WTC11 (cell line): ENCODE data around the gene CASKIN2. TPM values are rescaled to one million over a fixed set of nuclear protein-coding genes. Genes with fewer than 3 reads are reported as not detected.

ENCODE experiments used
- ATAC-seq: fragments of 200-7000 bp; cut with Tn5 transposase; 2 replicates; pipeline ENCODE4 v1.10.0; 2021; ENCODE audit warnings: mild to moderate bottlenecking, moderate library complexity
- CTCF ChIA-PET: fragments of 300-600 bp; sonication (Branson Sonifier 250); formaldehyde crosslinking; loops from one replicate; lab custom pipeline; 2021; ENCODE audit warnings: antibody characterized with exemption; lab: Charles Lee
- POLR2A ChIA-PET: fragments of 350-600 bp; sonication (Branson Sonifier 250); formaldehyde crosslinking; loops from one replicate; lab custom pipeline; 2021; ENCODE audit warnings: antibody characterized with exemption; lab: Charles Lee
- DNase-seq: peaks from one replicate; pipeline ENCODE4 v3.0.0; 2021; ENCODE audit warnings: low spot score
- H3K27ac Mint-ChIP-seq: 2 replicates; pipeline ENCODE4 v1.8.0; 2021; ENCODE audit warnings: mixed read lengths
- H3K27me3 Mint-ChIP-seq: 2 replicates; pipeline ENCODE4 v1.8.0; 2021; ENCODE audit warnings: low read depth, mild to moderate bottlenecking, moderate library complexity, mixed read lengths
- H3K36me3 Mint-ChIP-seq: 2 replicates; pipeline ENCODE4 v1.8.0; 2021; ENCODE audit warnings: mixed read lengths
- H3K4me1 Mint-ChIP-seq: 2 replicates; pipeline ENCODE4 v1.8.0; 2022; ENCODE audit warnings: mixed read lengths
- H3K4me3 Mint-ChIP-seq: 2 replicates; pipeline ENCODE4 v1.8.0; 2021; ENCODE audit warnings: mild to moderate bottlenecking, moderate library complexity, mixed read lengths
- H3K9me3 Mint-ChIP-seq: 2 replicates; pipeline ENCODE4 v1.8.0; 2021; ENCODE audit warnings: mixed read lengths
- FOXJ3 ChIP-seq: sonication (generic); formaldehyde crosslinking; IDR thresholded peaks from 2 replicates; pipeline ENCODE4 v1.9.0; 2021; ENCODE audit warnings: missing genetic modification reagents, mild to moderate bottlenecking, borderline replicate concordance
- GABPB1 ChIP-seq: sonication (generic); formaldehyde crosslinking; IDR thresholded peaks from 2 replicates; pipeline ENCODE4 v1.8.1; 2023; ENCODE audit warnings: mild to moderate bottlenecking, missing genetic modification reagents
- GTF2I ChIP-seq: fragments of 250-450 bp; sonication (Bioruptor Pico); conservative IDR thresholded peaks from 2 replicates; pipeline ENCODE4 v1.4.0; 2021; ENCODE audit warnings: mild to moderate bottlenecking
- JAZF1 ChIP-seq: fragments of 250-450 bp; sonication (Bioruptor Pico); IDR thresholded peaks from 2 replicates; pipeline ENCODE4 v1.9.0; 2021; ENCODE audit warnings: moderate library complexity, mild to moderate bottlenecking, inconsistent platforms
- JUN ChIP-seq: sonication (generic); formaldehyde crosslinking; IDR thresholded peaks from 2 replicates; pipeline ENCODE4 v1.8.0; 2023; ENCODE audit warnings: mild to moderate bottlenecking, missing genetic modification reagents
- KAT7 ChIP-seq: sonication (generic); formaldehyde crosslinking; IDR thresholded peaks from 2 replicates; pipeline ENCODE4 v1.8.1; 2023; ENCODE audit warnings: missing genetic modification reagents, mild to moderate bottlenecking, borderline replicate concordance
- MXD4 ChIP-seq: fragments of 250-450 bp; sonication (Bioruptor Pico); IDR thresholded peaks from 2 replicates; pipeline ENCODE4 v1.8.0; 2021; ENCODE audit warnings: mild to moderate bottlenecking, moderate library complexity, borderline replicate concordance
- NFYB ChIP-seq: sonication (generic); formaldehyde crosslinking; conservative IDR thresholded peaks from 2 replicates; pipeline ENCODE4 v1.8.0; 2022; ENCODE audit warnings: low read depth, missing genetic modification reagents
- NR1H2 ChIP-seq: sonication (generic); formaldehyde crosslinking; IDR thresholded peaks from 2 replicates; pipeline ENCODE4 v1.9.0; 2021; ENCODE audit warnings: mild to moderate bottlenecking, moderate library complexity, missing genetic modification reagents
- NR2C2 ChIP-seq: sonication (generic); formaldehyde crosslinking; IDR thresholded peaks from 2 replicates; pipeline ENCODE4 v1.8.0; 2022; ENCODE audit warnings: mild to moderate bottlenecking, missing genetic modification reagents
- NR3C1 ChIP-seq: sonication (generic); formaldehyde crosslinking; conservative IDR thresholded peaks from 2 replicates; pipeline ENCODE4 v1.8.1; 2023; ENCODE audit warnings: low read depth, mild to moderate bottlenecking, missing genetic modification reagents
- PRRX2 ChIP-seq: fragments of 250-450 bp; sonication (Bioruptor Pico); IDR thresholded peaks from 2 replicates; pipeline ENCODE4 v1.8.0; 2021; ENCODE audit warnings: mild to moderate bottlenecking
- RORB ChIP-seq: fragments of 250-450 bp; sonication (Bioruptor Pico); IDR thresholded peaks from 2 replicates; pipeline ENCODE4 v1.9.0; 2021; ENCODE audit warnings: mild to moderate bottlenecking
- SMAD4 ChIP-seq: sonication (generic); formaldehyde crosslinking; IDR thresholded peaks from 2 replicates; pipeline ENCODE4 v1.8.0; 2022; ENCODE audit warnings: mild to moderate bottlenecking, missing genetic modification reagents
- TEAD4 ChIP-seq: sonication (generic); formaldehyde crosslinking; IDR thresholded peaks from 2 replicates; pipeline ENCODE4 v1.8.0; 2022; ENCODE audit warnings: mild to moderate bottlenecking, missing genetic modification reagents
- ZBTB21 ChIP-seq: sonication (generic); formaldehyde crosslinking; IDR thresholded peaks from 2 replicates; pipeline ENCODE4 v1.8.1; 2023; ENCODE audit warnings: mild to moderate bottlenecking, missing genetic modification reagents, borderline replicate concordance
- ZNF138 ChIP-seq: sonication (generic); formaldehyde crosslinking; conservative IDR thresholded peaks from 2 replicates; pipeline ENCODE4 v1.8.1; 2022; ENCODE audit warnings: mild to moderate bottlenecking, moderate library complexity, missing genetic modification reagents
- ZNF219 ChIP-seq: sonication (generic); formaldehyde crosslinking; IDR thresholded peaks from 2 replicates; pipeline ENCODE4 v1.8.0; 2023; ENCODE audit warnings: missing genetic modification reagents, mild to moderate bottlenecking, borderline replicate concordance
- ZNF263 ChIP-seq: sonication (generic); formaldehyde crosslinking; IDR thresholded peaks from 2 replicates; pipeline ENCODE4 v1.8.1; 2022; ENCODE audit warnings: low read depth, mild to moderate bottlenecking, moderate library complexity, missing genetic modification reagents
- ZNF317 ChIP-seq: sonication (generic); formaldehyde crosslinking; IDR thresholded peaks from 2 replicates; pipeline ENCODE4 v1.8.1; 2023; ENCODE audit warnings: low read depth, mild to moderate bottlenecking, moderate library complexity, missing genetic modification reagents, borderline replicate concordance
- ZNF416 ChIP-seq: fragments of 250-450 bp; sonication (Bioruptor Pico); IDR thresholded peaks from 2 replicates; pipeline ENCODE4 v1.9.0; 2021; ENCODE audit warnings: mild to moderate bottlenecking, inconsistent platforms
- total RNA-seq: library from RNA; stranded (reverse); gene quantifications from 3 replicates; pipeline ENCODE4 v1.2.3, GENCODE V29; 2021
- TF ChIP-seq, protein P1 (sequence below): sonication (generic); formaldehyde crosslinking; IDR thresholded peaks from 2 replicates; pipeline ENCODE4 v1.8.0; 2022; ENCODE audit warnings: mild to moderate bottlenecking, missing genetic modification reagents
- TF ChIP-seq, protein P2 (sequence below): sonication (generic); formaldehyde crosslinking; conservative IDR thresholded peaks from 2 replicates; pipeline ENCODE4 v1.8.1; 2023; ENCODE audit warnings: mild to moderate bottlenecking, low read depth, missing genetic modification reagents, moderate library complexity
- TF ChIP-seq, protein P3 (sequence below): sonication (generic); formaldehyde crosslinking; IDR thresholded peaks from 2 replicates; pipeline ENCODE4 v1.8.0; 2022; ENCODE audit warnings: mild to moderate bottlenecking, missing genetic modification reagents
- TF ChIP-seq, protein P4 (sequence below): sonication (generic); formaldehyde crosslinking; conservative IDR thresholded peaks from 2 replicates; pipeline ENCODE4 v1.8.1; 2022; ENCODE audit warnings: mild to moderate bottlenecking, missing genetic modification reagents
- TF ChIP-seq, protein P5 (sequence below): sonication (generic); formaldehyde crosslinking; IDR thresholded peaks from 2 replicates; pipeline ENCODE4 v1.8.0; 2023; ENCODE audit warnings: mild to moderate bottlenecking, missing genetic modification reagents

The CASKIN2 gene
- total RNA-seq, 1 experiment from 2014 or later = 31.9 TPM

DNA sequence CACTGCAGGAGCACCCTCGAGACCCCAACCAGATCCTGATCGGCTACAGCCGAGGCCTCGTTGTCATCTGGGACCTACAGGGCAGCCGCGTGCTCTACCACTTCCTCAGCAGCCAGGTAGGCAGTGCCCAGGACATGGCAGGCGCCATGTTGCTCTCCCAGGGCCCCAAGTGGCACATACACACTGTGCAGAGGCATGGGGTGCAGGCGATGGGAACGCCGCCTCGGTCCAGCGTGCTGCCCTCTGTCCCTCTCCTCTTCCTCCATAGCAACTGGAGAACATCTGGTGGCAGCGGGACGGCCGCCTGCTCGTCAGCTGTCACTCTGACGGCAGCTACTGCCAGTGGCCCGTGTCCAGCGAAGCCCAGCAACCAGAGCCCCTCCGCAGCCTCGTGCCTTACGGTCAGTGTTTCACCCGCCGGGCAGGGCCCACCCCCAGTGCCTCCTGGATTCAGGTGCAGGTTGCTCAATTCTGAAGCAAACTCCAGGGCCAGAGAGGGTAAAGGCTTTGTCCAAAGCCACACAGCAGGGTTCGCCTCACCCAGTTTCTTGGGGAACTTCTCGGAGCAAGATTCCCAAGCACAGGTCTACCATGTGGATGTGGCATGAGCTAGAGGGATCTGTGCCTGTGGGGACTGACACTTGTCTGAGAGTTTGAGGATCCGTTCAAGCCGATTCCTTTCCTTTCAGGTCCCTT lies 47.9 kb upstream of the CASKIN2 start:
- ChIA-PET CTCF (interaction anchor here (0.6 kb wide), 1 partner anchor 51 kb away, joined by 5 read pairs; no protein-coding TSS in a partner anchor), POLR2A (no interaction called here)
- no peaks in the 10 kb centered on the region for H3K9me3 Mint-ChIP-seq
- no peaks in the 10 kb centered on the region; the same call in 1 of the 2 replicates for H3K36me3 Mint-ChIP-seq
- H3K27ac Mint-ChIP-seq = no peak overlapping the region
- no peak overlapping the region for H3K4me3 Mint-ChIP-seq
- H3K4me1 Mint-ChIP-seq = no peaks in the 10 kb centered on the region
- TF ChIP-seq NFYB (CRISPR knock-in tag) (no peak), GABPB1 (CRISPR knock-in tag) (no peak), JAZF1 (no peak), PRRX2 (CRISPR knock-in tag) (no peak), NR2C2 (CRISPR knock-in tag) (no peak), SMAD4 (CRISPR knock-in tag) (no peak), ZBTB21 (CRISPR knock-in tag) (no peak), ZNF416 (no peak), NR3C1 (CRISPR knock-in tag) (no peak), ZNF317 (no peak)
- TF ChIP-seq, protein P1, sequence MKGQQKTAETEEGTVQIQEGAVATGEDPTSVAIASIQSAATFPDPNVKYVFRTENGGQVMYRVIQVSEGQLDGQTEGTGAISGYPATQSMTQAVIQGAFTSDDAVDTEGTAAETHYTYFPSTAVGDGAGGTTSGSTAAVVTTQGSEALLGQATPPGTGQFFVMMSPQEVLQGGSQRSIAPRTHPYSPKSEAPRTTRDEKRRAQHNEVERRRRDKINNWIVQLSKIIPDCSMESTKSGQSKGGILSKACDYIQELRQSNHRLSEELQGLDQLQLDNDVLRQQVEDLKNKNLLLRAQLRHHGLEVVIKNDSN = no peak
- TF ChIP-seq, protein P2, sequence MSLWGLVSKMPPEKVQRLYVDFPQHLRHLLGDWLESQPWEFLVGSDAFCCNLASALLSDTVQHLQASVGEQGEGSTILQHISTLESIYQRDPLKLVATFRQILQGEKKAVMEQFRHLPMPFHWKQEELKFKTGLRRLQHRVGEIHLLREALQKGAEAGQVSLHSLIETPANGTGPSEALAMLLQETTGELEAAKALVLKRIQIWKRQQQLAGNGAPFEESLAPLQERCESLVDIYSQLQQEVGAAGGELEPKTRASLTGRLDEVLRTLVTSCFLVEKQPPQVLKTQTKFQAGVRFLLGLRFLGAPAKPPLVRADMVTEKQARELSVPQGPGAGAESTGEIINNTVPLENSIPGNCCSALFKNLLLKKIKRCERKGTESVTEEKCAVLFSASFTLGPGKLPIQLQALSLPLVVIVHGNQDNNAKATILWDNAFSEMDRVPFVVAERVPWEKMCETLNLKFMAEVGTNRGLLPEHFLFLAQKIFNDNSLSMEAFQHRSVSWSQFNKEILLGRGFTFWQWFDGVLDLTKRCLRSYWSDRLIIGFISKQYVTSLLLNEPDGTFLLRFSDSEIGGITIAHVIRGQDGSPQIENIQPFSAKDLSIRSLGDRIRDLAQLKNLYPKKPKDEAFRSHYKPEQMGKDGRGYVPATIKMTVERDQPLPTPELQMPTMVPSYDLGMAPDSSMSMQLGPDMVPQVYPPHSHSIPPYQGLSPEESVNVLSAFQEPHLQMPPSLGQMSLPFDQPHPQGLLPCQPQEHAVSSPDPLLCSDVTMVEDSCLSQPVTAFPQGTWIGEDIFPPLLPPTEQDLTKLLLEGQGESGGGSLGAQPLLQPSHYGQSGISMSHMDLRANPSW = no peak
- TF ChIP-seq, protein P3, sequence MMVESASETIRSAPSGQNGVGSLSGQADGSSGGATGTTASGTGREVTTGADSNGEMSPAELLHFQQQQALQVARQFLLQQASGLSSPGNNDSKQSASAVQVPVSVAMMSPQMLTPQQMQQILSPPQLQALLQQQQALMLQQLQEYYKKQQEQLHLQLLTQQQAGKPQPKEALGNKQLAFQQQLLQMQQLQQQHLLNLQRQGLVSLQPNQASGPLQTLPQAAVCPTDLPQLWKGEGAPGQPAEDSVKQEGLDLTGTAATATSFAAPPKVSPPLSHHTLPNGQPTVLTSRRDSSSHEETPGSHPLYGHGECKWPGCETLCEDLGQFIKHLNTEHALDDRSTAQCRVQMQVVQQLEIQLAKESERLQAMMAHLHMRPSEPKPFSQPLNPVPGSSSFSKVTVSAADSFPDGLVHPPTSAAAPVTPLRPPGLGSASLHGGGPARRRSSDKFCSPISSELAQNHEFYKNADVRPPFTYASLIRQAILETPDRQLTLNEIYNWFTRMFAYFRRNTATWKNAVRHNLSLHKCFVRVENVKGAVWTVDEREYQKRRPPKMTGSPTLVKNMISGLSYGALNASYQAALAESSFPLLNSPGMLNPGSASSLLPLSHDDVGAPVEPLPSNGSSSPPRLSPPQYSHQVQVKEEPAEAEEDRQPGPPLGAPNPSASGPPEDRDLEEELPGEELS = no peak
- no peak for DNase-seq
- ATAC-seq = no peak
- H3K27me3 Mint-ChIP-seq = no peaks in the 10 kb centered on the region

DNA sequence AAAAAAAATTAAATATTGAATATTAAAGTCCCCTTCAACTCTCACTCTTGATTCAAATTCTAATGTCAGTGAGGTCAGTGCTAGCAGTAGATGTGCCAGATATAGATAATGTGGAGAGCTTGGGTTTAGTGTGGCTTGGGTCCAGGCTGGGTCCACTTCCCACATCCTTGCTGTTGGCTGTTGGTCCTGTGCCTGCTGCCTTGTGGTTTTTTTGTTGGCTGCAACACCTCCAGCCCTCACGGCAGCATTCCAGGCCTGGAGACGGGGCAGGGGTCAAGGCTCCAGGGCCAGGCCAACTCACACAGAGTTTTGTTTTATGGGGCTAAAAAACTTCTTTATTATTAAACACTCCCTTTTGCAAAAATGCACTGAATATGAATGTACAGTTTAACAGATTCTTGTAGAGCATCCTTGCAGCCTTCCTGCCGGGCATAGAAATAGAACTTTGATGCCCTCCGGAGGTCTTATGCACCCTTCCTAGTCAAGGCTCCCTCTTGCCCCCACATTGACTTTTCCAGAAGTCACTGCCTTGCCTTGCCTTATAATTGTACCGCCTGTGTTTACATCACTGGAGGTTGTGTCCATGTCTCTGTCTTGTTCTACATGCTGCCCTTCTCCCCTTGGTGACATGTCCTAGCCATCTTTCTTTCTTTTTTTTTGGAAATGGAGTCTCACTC lies 46.7 kb upstream of the CASKIN2 start:
- Mint-ChIP-seq H3K36me3 (no peaks in the 10 kb centered on the region; the same call in 1 of the 2 replicates), H3K9me3 (no peaks in the 10 kb centered on the region), H3K27me3 (no peaks in the 10 kb centered on the region), H3K27ac (no peak overlapping the region), H3K4me3 (no peak overlapping the region), H3K4me1 (no peaks in the 10 kb centered on the region)
- CTCF ChIA-PET = no interaction called here
- ATAC-seq (no peak), DNase-seq (no peak)
- POLR2A ChIA-PET = no interaction called here
- no peak for TF ChIP-seq NR2C2 (CRISPR knock-in tag)
- TF ChIP-seq KAT7 (CRISPR knock-in tag) = no peak
- no peak for TF ChIP-seq GTF2I (CRISPR knock-in tag)
- TF ChIP-seq, protein P4, sequence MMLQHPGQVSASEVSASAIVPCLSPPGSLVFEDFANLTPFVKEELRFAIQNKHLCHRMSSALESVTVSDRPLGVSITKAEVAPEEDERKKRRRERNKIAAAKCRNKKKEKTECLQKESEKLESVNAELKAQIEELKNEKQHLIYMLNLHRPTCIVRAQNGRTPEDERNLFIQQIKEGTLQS (CRISPR knock-in tag) = no peak
- TF ChIP-seq ZNF263 (CRISPR knock-in tag) = no peak
- TF ChIP-seq, protein P5, sequence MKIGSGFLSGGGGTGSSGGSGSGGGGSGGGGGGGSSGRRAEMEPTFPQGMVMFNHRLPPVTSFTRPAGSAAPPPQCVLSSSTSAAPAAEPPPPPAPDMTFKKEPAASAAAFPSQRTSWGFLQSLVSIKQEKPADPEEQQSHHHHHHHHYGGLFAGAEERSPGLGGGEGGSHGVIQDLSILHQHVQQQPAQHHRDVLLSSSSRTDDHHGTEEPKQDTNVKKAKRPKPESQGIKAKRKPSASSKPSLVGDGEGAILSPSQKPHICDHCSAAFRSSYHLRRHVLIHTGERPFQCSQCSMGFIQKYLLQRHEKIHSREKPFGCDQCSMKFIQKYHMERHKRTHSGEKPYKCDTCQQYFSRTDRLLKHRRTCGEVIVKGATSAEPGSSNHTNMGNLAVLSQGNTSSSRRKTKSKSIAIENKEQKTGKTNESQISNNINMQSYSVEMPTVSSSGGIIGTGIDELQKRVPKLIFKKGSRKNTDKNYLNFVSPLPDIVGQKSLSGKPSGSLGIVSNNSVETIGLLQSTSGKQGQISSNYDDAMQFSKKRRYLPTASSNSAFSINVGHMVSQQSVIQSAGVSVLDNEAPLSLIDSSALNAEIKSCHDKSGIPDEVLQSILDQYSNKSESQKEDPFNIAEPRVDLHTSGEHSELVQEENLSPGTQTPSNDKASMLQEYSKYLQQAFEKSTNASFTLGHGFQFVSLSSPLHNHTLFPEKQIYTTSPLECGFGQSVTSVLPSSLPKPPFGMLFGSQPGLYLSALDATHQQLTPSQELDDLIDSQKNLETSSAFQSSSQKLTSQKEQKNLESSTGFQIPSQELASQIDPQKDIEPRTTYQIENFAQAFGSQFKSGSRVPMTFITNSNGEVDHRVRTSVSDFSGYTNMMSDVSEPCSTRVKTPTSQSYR (CRISPR knock-in tag) = no peak
- TF ChIP-seq NR3C1 (CRISPR knock-in tag) = no peak
- TF ChIP-seq JUN (CRISPR knock-in tag) = no peak
- no peak for TF ChIP-seq ZBTB21 (CRISPR knock-in tag)
- TF ChIP-seq NR1H2 = no peak
- no peak for TF ChIP-seq TEAD4 (CRISPR knock-in tag)
- TF ChIP-seq ZNF219 (CRISPR knock-in tag) = no peak
- TF ChIP-seq GABPB1 (CRISPR knock-in tag) = no peak
- no peak for TF ChIP-seq MXD4 (CRISPR knock-in tag)
- TF ChIP-seq FOXJ3 = no peak
- TF ChIP-seq RORB (CRISPR knock-in tag) = no peak
- TF ChIP-seq ZNF138 = no peak
